Prostate gland (tissue), 2 donors: ENCODE results near the gene OSMR. TPM values are rescaled to one million over a fixed set of nuclear protein-coding genes. Genes with fewer than 3 reads are reported as not detected.

Source experiments
- DNase-seq: peaks from one replicate; pipeline ENCODE4 v3.0.0-alpha.2; 2019; ENCODE audit warnings: low spot score
- H3K27ac ChIP-seq, 2 donors: fragments of 200-600 bp; sonication (generic); 2 replicates each; pipeline ENCODE4 v1.5.1; 2017 to 2019
- H3K27me3 ChIP-seq: fragments of 200-600 bp; sonication (generic); replicated peaks from 2 replicates; pipeline ENCODE4 v1.5.1; 2019; ENCODE audit not compliant: insufficient read depth
- H3K36me3 ChIP-seq, 2 donors: fragments of 200-600 bp; sonication (generic); 1 replicate in 1 of 2; 2 replicates in 1 of 2; pipeline versions ENCODE4 v1.5.1 to v1.8.1; 2017 to 2019
- H3K4me1 ChIP-seq: fragments of 200-600 bp; sonication (generic); replicated peaks from 2 replicates; pipeline ENCODE4 v1.5.1; 2019
- H3K4me3 ChIP-seq, 2 donors: fragments of 200-600 bp; sonication (generic); 2 replicates each; pipeline ENCODE4 v1.5.1; 2017 to 2019
- H3K9me3 ChIP-seq: fragments of 200-600 bp; sonication (generic); 2 replicates; pipeline ENCODE4 v1.5.1; 2017
- CTCF ChIP-seq, 4 experiments: fragments of 200-600 bp in 2 of 4; fragments of 450-650 bp in 2 of 4; sonication (generic) in 2 of 4; IDR thresholded peaks; 1 replicate in 3 of 4; 2 replicates in 1 of 4; pipeline ENCODE4 v1.5.1; 2016 to 2019; ENCODE audit warnings: antibody characterized with exemption in 4 of 4, mild to moderate bottlenecking in 2 of 4, moderate library complexity in 2 of 4
- POLR2A ChIP-seq: fragments of 450-650 bp; IDR thresholded peaks from one replicate; pipeline ENCODE4 v1.6.1; 2016; ENCODE audit warnings: antibody characterized with exemption, mild to moderate bottlenecking
- POLR2AphosphoS5 ChIP-seq: sonication (generic); formaldehyde crosslinking; IDR thresholded peaks from one replicate; pipeline ENCODE4 v1.6.1; 2017; ENCODE audit warnings: antibody characterized with exemption
- WGBS: methylation state at CpG from one replicate; pipeline ENCODE4 v1.1.5; 2018; 5-methylcytosine and 5-hydroxymethylcytosine counted together
- intact Hi-C: fragments of 100-400 bp; cut with DNase I; formaldehyde crosslinking; loops from one replicate; pipeline ENCODE4 v1.14.2; 2022
- total RNA-seq, 2 donors: library from RNA; depleted of rRNA; stranded (reverse); fragments of >200 nt; gene quantifications; one replicate each; pipeline ENCODE4 v1.1.0, GENCODE V29; 2016

Gene OSMR
- total RNA-seq, 2 donors from 2014 or later: 14.3 to 21.6 TPM

GRCh38 chr5:38837416-38837815 is 8.4 kb upstream of the OSMR start:
- Histone ChIP-seq H3K27me3 (no peaks in the 10 kb centered on the region), H3K9me3 (no peaks in the 10 kb centered on the region), H3K4me3 (no peak overlapping the region), H3K4me1 (no peaks in the 10 kb centered on the region), H3K27ac (no peak overlapping the region), H3K36me3 (no peaks in the 10 kb centered on the region)
- TF ChIP-seq POLR2AphosphoS5 (no peak), POLR2A (no peak), CTCF (IDR thresholded peaks at IDR 0.05) (no peak)
- intact Hi-C loops: no loop called here
- 93% methylated on average over 2 of the region's 2 CpGs for WGBS
- DNase-seq: no peak

DNA sequence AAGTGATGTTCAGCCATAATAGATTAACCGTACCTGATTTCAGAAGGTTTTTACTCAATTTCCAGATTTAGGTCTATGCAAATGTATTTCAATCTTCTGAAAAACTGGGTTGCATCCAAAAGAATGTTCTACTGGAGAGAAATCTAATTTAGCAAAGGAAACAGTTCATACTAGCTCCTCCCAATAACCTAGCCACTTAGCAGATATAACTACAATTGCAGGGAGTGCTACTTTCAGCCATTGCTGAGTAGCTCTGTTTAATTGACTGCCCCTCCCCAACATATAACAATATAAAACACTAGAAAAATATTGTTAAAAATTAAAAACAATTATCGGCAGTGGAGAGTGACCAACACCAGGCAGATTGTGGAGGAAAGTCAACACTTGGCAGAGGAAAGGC is 7.9 kb upstream of the OSMR start:
- Histone ChIP-seq H3K27me3 (no peaks in the 10 kb centered on the region), H3K36me3 (no peaks in the 10 kb centered on the region), H3K27ac (no peak overlapping the region), H3K4me1 (no peaks in the 10 kb centered on the region), H3K9me3 (no peaks in the 10 kb centered on the region), H3K4me3 (no peak overlapping the region)
- 95% methylated on average over 2 of the region's 2 CpGs for WGBS
- no peak for DNase-seq
- intact Hi-C loops: no loop called here
- TF ChIP-seq POLR2A: no peak
- TF ChIP-seq POLR2AphosphoS5: no peak
- TF ChIP-seq CTCF (IDR thresholded peaks at IDR 0.05): no peak

GRCh38 chr5:38843665-38844064 is 2.1 kb upstream of the OSMR start:
- 71% methylated on average over 1 of the region's 1 CpG for WGBS
- Histone ChIP-seq H3K27me3 (no peaks in the 10 kb centered on the region), H3K4me1 (no peaks in the 10 kb centered on the region), H3K27ac (no peak overlapping the region), H3K9me3 (no peaks in the 10 kb centered on the region), H3K4me3 (no peak overlapping the region), H3K36me3 (no peaks in the 10 kb centered on the region)
- intact Hi-C loops: no loop called here
- no peak for DNase-seq
- no peak for TF ChIP-seq CTCF (IDR thresholded peaks at IDR 0.05)
- no peak for TF ChIP-seq POLR2A
- TF ChIP-seq POLR2AphosphoS5: no peak

DNA sequence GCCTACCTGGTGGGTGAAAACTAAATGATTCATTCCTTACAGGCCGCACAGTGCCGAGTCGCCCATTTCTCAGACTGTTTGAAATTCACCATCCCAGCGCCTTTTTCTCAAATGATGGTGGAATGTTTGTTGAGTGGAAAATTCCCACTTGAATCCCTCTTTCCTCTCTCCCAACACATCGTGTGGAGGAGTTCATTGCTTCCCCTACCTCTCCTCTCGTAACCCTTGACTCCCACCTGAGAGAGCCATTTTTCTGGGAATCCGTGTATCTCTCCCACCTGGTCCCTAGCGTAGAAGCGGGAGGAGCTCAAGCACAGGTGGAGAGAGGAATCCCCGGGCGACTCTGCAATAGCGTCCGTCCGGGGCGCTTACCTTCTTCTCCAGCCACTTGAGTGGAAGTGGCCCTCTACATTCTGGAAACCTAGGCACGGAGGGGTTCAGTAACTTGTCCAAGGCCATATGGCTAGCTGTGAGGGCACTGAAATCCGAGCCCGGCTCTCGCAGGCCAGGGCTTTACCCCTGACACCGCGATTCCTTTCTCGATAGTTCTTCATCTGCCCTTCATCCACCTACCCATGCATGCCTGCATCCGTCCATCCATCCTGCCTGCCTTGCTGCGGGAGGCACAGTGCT is 683 bp downstream of the OSMR start:
- intact Hi-C loops: loop anchor here (5.0 kb wide), 1 partner anchor 231 kb away; no protein-coding TSS in a partner anchor
- no peaks in the 10 kb centered on the region for H3K9me3 ChIP-seq
- no peak for TF ChIP-seq POLR2A
- TF ChIP-seq POLR2AphosphoS5: no peak
- TF ChIP-seq CTCF (IDR thresholded peaks at IDR 0.05): no peak
- no peaks in the 10 kb centered on the region for H3K27me3 ChIP-seq
- 23% methylated on average over 24 of the region's 24 CpGs for WGBS
- peak overlapping the region; percentile 71 to 75 for H3K4me3 ChIP-seq
- no peaks in the 10 kb centered on the region for H3K4me1 ChIP-seq
- peak overlapping the region; percentile 90 to 94 for H3K27ac ChIP-seq
- no peaks in the 10 kb centered on the region for H3K36me3 ChIP-seq
- DNase-seq: no peak
